ENCODE results near the gene DNAJC16. TPM values are rescaled to one million over a fixed set of nuclear protein-coding genes. Genes with fewer than 3 reads are reported as not detected.
A peak's percentile ranks its signal among the peaks of the same experiment; 100 is the strongest.
"Not testable (repeated sequence)": the region's sequence is repeated elsewhere in the genome, so short reads cannot be mapped to it uniquely, and the experiment has no call there.

DNAJC16 gene
- polyA plus RNA-seq, result 1 to 10 TPM; 3.0 to 3.6 (median 3.2) TPM

- WGBS, 3 donors, result 0 to 1% (median 1%) methylated on average over 57 to 65 of the region's 65 CpGs
These were observed at the start of gene DNAJC16 for GRCh38 chr1:15526490-15527339. TSS of gene DNAJC16 (plus strand) at chr1:15526848. CDS start at chr1:15529106, 2,258 bp downstream.

DNA sequence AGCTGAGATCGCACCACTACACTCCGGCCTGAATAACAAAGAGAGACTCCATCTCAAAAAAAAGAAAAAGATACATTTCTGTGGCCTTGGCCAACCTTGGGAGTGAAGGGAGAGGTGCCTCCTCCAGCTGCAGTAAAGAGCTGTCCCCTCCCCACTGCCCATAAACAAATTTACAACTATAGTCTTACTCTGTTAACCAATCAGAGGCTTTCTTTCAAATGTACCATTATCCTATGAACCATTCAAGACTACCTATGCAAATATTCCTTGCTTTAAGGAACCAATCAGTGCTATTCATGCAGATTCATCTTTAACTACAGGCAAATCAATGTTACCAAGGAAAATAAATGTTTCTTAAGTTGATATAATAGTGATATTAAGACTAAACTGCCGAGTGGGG lies 49.7 kb upstream of the DNAJC16 start:
- no peak overlapping the region for H3K27ac ChIP-seq (ENCODE audit: low read depth, low read length)
- WGBS, 3 donors, result 35 to 97% (median 93%) methylated on average over 3 of the region's 3 CpGs

More at GRCh38 chr1:15526490-15527339, at the start of gene DNAJC16:
- peak within 1 kb of the TSS; percentile 70 for H3K27ac ChIP-seq (ENCODE audit: low read depth, low read length)

GRCh38 chr1:15477646-15478212 lies 48.9 kb upstream of the DNAJC16 start:
- 39 to 94% (median 90%) methylated on average over 5 of the region's 5 CpGs for WGBS, 3 donors
- no peak overlapping the region for H3K27ac ChIP-seq (ENCODE audit: low read depth, low read length)

- 48 to 92% (median 91%) methylated on average over 11 of the region's 11 CpGs for WGBS, 3 donors
- H3K27ac ChIP-seq (ENCODE audit: low read depth, low read length), result no peak overlapping the region
These were observed 46.8 kb upstream of the DNAJC16 start for GRCh38 chr1:15479654-15480347.

DNA sequence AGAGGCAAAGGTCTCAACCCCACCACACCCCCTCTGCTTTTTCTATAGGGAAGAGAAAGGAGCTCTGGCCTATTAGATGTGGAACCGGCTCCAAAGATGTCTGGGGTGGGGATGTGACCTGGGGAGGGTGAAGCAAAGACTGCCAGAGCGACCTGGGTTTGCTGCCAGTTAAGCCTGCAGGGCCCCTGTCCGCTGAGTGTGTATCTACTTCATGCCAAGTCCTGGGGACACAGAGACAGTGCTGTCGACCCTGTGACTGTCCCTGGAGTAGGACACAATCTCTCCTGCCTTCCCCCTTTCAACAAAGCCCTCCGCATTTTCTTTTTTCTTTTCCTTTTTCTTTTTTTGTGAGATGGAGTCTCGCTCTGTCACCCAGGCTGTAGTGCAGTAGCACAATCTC lies 44.2 kb upstream of the DNAJC16 start:
- 66 to 87% (median 78%) methylated on average over 6 of the region's 6 CpGs for WGBS, 3 donors
- not testable (repeated sequence) for H3K27ac ChIP-seq (ENCODE audit: low read depth, low read length)

- WGBS, 3 donors, result 68 to 85% (median 85%) methylated on average over 12 to 15 of the region's 16 CpGs
These were observed 43.6 kb upstream of the DNAJC16 start for GRCh38 chr1:15482983-15483543.

GRCh38 chr1:15483971-15484370 lies 42.7 kb upstream of the DNAJC16 start:
- WGBS, 3 donors, result 83 to 94% (median 89%) methylated on average over 2 of the region's 2 CpGs
- no peak overlapping the region for H3K27ac ChIP-seq (ENCODE audit: low read depth, low read length)

More at GRCh38 chr1:15482983-15483543, 43.6 kb upstream of the DNAJC16 start:
- not testable (repeated sequence) for H3K27ac ChIP-seq (ENCODE audit: low read depth, low read length)

DNA sequence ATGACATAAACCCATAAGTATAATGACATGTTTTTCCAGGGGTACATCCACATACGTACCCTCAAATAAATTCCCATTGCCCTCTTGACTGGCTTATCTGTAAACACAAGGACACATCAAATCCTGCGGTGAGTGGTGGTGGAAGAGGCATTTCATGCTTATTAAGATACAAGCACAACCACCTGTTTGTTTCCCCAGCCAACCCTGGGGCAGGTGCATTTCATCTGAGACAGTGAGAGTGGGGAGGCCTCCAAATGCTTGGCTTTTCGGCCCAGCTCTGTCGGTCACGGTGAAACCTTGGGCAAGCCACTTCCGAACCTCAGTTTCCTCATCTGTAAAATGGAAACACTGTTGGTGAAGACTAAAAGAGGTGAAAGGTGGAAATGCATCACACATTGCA lies 42.2 kb upstream of the DNAJC16 start:
- H3K27ac ChIP-seq (ENCODE audit: low read depth, low read length), result not testable (repeated sequence)
- WGBS, 3 donors, result 64 to 94% (median 93%) methylated on average over 6 of the region's 6 CpGs

- H3K27ac ChIP-seq (ENCODE audit: low read depth, low read length), result no peak overlapping the region
- 75 to 94% (median 92%) methylated on average over 6 of the region's 6 CpGs for WGBS, 3 donors
These were observed 41.0 kb upstream of the DNAJC16 start for GRCh38 chr1:15485636-15486035.

GRCh38 chr1:15486844-15487610 lies 39.6 kb upstream of the DNAJC16 start:
- 88 to 97% (median 95%) methylated on average over 17 of the region's 17 CpGs for WGBS, 3 donors
- H3K27ac ChIP-seq (ENCODE audit: low read depth, low read length), result not testable (repeated sequence)

DNA sequence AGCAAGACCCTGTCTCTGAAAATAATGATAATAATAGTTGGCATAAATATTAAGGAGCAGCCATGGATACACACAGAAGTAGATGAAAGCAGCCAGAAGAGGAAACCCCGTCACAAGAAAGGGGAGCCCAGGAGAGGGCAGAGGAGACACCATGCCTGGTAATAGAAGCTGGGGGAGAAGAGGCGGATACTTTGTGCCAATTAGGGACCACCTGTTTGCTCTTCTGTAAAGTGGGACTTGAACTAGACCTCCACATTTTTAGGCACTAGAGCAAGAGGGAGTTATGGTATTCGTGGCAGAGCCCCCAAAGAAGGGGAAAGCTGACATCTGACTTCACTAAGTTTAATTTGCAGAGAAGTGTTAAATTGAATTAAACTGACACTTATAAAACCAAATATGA lies 38.3 kb upstream of the DNAJC16 start:
- H3K27ac ChIP-seq (ENCODE audit: low read depth, low read length), result no peak overlapping the region
- 85 to 96% (median 91%) methylated on average over 3 of the region's 3 CpGs for WGBS, 3 donors

GRCh38 chr1:15489052-15489736 lies 37.5 kb upstream of the DNAJC16 start:
- WGBS, 3 donors, result 40 to 90% (median 84%) methylated on average over 12 to 13 of the region's 13 CpGs
- H3K27ac ChIP-seq (ENCODE audit: low read depth, low read length), result no peak overlapping the region

DNA sequence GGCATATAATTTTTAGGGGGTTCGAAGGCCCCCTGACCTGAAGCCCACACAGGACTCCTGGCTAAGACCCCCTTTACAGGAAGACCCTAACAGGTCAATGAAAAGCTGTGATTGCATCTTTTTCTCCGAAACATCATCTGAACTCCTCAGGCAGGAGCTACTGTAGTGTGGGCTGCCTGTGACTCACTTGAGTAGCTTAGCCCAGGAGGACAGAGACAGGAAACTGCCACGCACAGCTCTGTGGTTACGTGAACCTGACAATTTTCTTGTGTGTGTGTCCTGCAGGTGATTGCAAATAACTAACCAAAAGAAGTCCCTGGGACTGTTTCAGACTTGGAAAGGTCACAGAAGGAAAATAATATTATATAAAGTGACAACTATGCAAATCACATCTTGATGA lies 35.6 kb upstream of the DNAJC16 start:
- 82 to 88% (median 84%) methylated on average over 4 of the region's 4 CpGs for WGBS, 3 donors
- not testable (repeated sequence) for H3K27ac ChIP-seq (ENCODE audit: low read depth, low read length)

- WGBS, 3 donors, result 38 to 81% (median 80%) methylated on average over 5 of the region's 5 CpGs
- H3K27ac ChIP-seq (ENCODE audit: low read depth, low read length), result no peak overlapping the region
These were observed 34.1 kb upstream of the DNAJC16 start for GRCh38 chr1:15492596-15492995.

- 48 to 97% (median 93%) methylated on average over 9 of the region's 9 CpGs for WGBS, 3 donors
- H3K27ac ChIP-seq (ENCODE audit: low read depth, low read length), result no peak overlapping the region
These were observed 32.7 kb upstream of the DNAJC16 start for GRCh38 chr1:15493869-15494390.

DNA sequence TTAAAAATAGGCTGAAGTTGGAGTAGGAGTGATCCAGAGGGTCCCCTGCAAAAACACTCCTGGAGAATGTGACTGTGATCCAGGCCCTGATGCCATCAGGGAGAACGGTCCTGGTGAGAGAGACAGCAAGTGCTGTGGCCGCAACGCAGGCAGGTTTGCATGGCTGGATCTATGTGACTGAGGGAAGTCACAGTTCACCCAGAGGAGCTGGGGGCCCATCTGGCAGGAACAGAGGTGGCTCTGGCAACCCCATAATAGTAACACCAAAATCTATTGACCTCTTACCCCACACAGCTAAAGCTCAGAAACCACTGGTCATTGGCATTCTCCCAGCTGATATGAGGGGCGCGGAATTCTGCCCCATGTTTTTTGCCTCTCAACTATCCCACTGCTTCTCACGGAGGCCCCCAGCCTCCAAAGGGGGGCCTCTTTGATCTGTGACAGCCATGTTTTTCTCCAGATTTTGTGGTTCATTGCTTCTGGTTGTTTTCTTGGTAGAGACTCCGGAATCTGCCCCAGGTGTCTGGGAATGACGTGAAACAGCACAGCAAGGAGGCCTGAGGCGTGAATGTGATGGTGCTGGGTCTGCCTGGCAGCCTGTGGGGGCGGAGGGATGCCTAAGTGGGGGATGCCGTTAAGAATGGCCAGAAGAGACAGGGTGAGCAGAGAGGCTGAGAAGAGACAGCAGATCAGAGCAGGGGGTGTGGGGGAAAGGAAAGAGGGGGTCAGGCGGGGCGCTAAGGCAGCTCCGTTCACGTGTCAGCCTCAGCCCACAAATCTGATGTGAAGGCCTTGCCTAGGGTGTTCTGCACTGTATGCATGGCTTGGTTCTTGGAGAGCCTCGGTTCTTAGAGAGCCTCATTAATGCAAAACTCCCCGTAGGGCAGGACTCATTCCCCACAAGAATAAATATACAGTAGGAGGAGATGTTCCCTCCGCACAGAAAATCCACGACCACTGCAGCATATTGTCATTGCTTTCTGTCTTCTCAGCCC lies 26.2 kb upstream of the DNAJC16 start:
- WGBS, 3 donors, result 70 to 90% (median 85%) methylated on average over 19 of the region's 19 CpGs

More for the DNA sequence above, 26.2 kb upstream of the DNAJC16 start:
- H3K27ac ChIP-seq (ENCODE audit: low read depth, low read length), result no peak overlapping the region

All from adipose tissue (tissue), 3 donors.